Thoracic aorta (tissue), 2 donors: ENCODE data around the gene CTIF. TPM values are rescaled to one million over a fixed set of nuclear protein-coding genes. Genes with fewer than 3 reads are reported as not detected.

Experiments used
- ATAC-seq: fragments of 150-250 bp; one replicate; pipeline ENCODE4 v1.8.0; 2017; ENCODE audit warnings: low read depth; ENCODE audit not compliant: insufficient number of reproducible peaks, low FRiP score
- DNase-seq: peaks from one replicate; pipeline ENCODE4 v3.0.0-alpha.2; 2020; ENCODE audit warnings: low spot score
- H3K27ac ChIP-seq, 2 donors: fragments of 200-600 bp; sonication (generic); 1 replicate in 1 of 2; 2 replicates in 1 of 2; pipeline ENCODE4 v1.5.1; 2016; ENCODE audit warnings: mild to moderate bottlenecking in 2 of 2, moderate library complexity in 2 of 2
- H3K27me3 ChIP-seq: fragments of 200-600 bp; sonication (generic); replicated peaks from 2 replicates; pipeline ENCODE4 v1.6.0; 2016; ENCODE audit warnings: mild to moderate bottlenecking; ENCODE audit not compliant: insufficient read depth
- H3K36me3 ChIP-seq: fragments of 200-600 bp; sonication (generic); one replicate; pipeline ENCODE4 v1.5.1; 2016
- H3K4me1 ChIP-seq, 2 donors: fragments of 200-600 bp; sonication (generic); 1 replicate in 1 of 2; 2 replicates in 1 of 2; pipeline versions ENCODE4 v1.5.1 to v1.6.0; 2016; ENCODE audit warnings: low read depth in 2 of 2, mild to moderate bottlenecking in 1 of 2; ENCODE audit not compliant: control insufficient read depth in 1 of 2
- H3K4me3 ChIP-seq: fragments of 200-600 bp; sonication (generic); 2 replicates; pipeline ENCODE4 v1.5.1; 2016; ENCODE audit warnings: mild to moderate bottlenecking
- H3K9me3 ChIP-seq: fragments of 200-600 bp; sonication (generic); 2 replicates; pipeline ENCODE4 v1.5.1; 2016
- CTCF ChIP-seq: fragments of 200-600 bp; sonication (generic); IDR thresholded peaks from one replicate; pipeline ENCODE4 v1.5.1; 2019; ENCODE audit warnings: antibody characterized with exemption
- total RNA-seq, 2 donors: library from RNA; depleted of rRNA; stranded (reverse); fragments of >200 nt; gene quantifications; one replicate each; pipeline versions ENCODE4 v1.1.0 to v1.2.3, GENCODE V29; 2016

Gene CTIF
- total RNA-seq, 2 donors from 2014 or later = 63.3 to 125 TPM

DNA sequence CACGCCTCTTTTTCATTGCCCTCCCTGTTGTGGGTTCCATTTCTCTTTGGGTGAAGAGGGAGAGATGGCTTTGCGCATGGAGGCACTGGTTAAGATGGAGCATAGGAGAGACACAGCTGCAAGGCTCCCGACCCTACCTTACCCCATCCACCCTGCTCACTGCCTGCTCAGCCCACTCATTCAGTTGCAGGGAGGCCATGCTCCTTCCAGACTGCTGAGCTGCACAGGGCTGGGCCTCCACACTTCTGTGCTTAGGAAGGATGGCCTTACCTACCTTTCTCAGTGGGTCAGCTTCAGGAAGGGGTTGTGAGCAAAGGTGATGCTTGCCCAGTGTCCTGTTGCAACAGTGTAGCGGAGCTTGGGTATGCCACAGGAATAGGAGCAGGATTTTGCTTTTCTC lies 127.8 kb downstream of the CTIF start:
- no peak for TF ChIP-seq CTCF
- Histone ChIP-seq H3K4me3 (no peak overlapping the region), H3K4me1 (peaks cover 0 to 12% of the 10 kb centered on the region in 2 donors), H3K36me3 (peaks cover 9% of the 10 kb centered on the region), H3K27me3 (no peaks in the 10 kb centered on the region), H3K27ac (no peak overlapping the region), H3K9me3 (peaks cover 3% of the 10 kb centered on the region)
- ATAC-seq = no peak
- no peak for DNase-seq

GRCh38 chr18:48667276-48668254 lies 128.7 kb downstream of the CTIF start:
- peaks cover 0 to 8% of the 10 kb centered on the region in 2 donors for H3K4me1 ChIP-seq
- no peaks in the 10 kb centered on the region for H3K27me3 ChIP-seq
- no peak overlapping the region for H3K4me3 ChIP-seq
- ATAC-seq = no peak
- no peak for DNase-seq
- peak; percentile 21 for TF ChIP-seq CTCF
- H3K9me3 ChIP-seq = peaks cover 3% of the 10 kb centered on the region
- peaks cover 10% of the 10 kb centered on the region for H3K36me3 ChIP-seq
- no peak overlapping the region for H3K27ac ChIP-seq

GRCh38 chr18:48668466-48669179 lies 129.8 kb downstream of the CTIF start:
- Histone ChIP-seq H3K27ac (no peak overlapping the region), H3K9me3 (peaks cover 3% of the 10 kb centered on the region), H3K36me3 (peaks cover 10% of the 10 kb centered on the region), H3K4me1 (peaks cover 0 to 8% of the 10 kb centered on the region in 2 donors), H3K4me3 (no peak overlapping the region), H3K27me3 (no peaks in the 10 kb centered on the region)
- TF ChIP-seq CTCF = no peak
- no peak for ATAC-seq
- DNase-seq = no peak

DNA sequence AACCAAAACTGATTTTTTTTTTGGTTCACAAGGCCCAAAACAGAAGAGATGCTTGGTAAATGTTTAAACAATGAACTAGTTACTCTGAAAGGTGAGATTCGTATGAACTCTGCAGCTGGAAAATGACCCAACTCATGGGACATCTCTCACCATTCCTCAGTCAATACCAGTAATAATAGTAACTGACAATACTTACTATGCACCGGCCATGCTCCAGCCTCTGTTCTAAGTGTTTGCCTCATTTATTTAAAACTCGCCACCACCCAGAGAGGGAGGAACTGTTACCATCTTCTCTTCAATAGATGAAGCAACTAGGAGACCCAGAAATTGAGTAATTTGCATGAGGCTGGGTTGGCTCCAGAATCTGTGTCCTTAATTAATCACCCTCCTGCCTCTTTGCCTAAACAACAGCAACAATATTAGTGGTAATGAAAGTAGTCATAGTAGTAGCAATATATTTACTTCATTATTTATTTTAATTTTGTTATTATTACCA lies 130.4 kb downstream of the CTIF start:
- Histone ChIP-seq H3K27ac (no peak overlapping the region), H3K27me3 (no peaks in the 10 kb centered on the region), H3K9me3 (peaks cover 3% of the 10 kb centered on the region), H3K36me3 (peaks cover 10% of the 10 kb centered on the region), H3K4me3 (no peak overlapping the region), H3K4me1 (peaks cover 0 to 4% of the 10 kb centered on the region in 2 donors)
- DNase-seq (no peak), ATAC-seq (no peak)
- no peak for TF ChIP-seq CTCF
